HepG2 (cell line): ENCODE measurements around the gene SYT7. TPM values are rescaled to one million over a fixed set of nuclear protein-coding genes. Genes with fewer than 3 reads are reported as not detected.

Source experiments
- ATAC-seq: fragments of 200-7000 bp; cut with Tn5 transposase; 3 replicates; pipeline ENCODE4 v1.9.1; 2020; ENCODE audit warnings: mild to moderate bottlenecking, moderate library complexity
- BruUV-seq: library from RNA; stranded (reverse); fragments of 400-500 nt; replicated peaks from 2 replicates; lab custom pipeline; 2021; lab: Mats Ljungman, UMichigan
- CTCF ChIA-PET: fragments of 300-600 bp; formaldehyde crosslinking; extraction: SDS; loops from one replicate; lab custom pipeline; 2021; ENCODE audit warnings: low total read pairs, inconsistent platforms, low intra/inter-chr PET ratio; lab: Yijun Ruan, JAX
- POLR2A ChIA-PET: fragments of 350-600 bp; sonication (Branson Sonifier 250); formaldehyde crosslinking; loops from one replicate; lab custom pipeline; 2020; ENCODE audit warnings: antibody characterized with exemption, inconsistent platforms; lab: Yijun Ruan, JAX
- DNase-seq: peaks from one replicate; pipeline ENCODE4 v3.0.0-alpha.2; 2015; ENCODE audit warnings: low spot score
- FAIRE-seq: peaks from 3 replicates; lab custom pipeline; 2011; peaks lifted over from hg19 to GRCh38; lab: Jason Lieb, UNC
- H2AFZ ChIP-seq: one replicate; pipeline ENCODE4 v1.6.1; 2011; ENCODE audit warnings: low read length, inconsistent platforms
- H3K27ac ChIP-seq: fragments of 300-600 bp; 3 replicates; pipeline ENCODE4 v1.8.0; 2011; ENCODE audit warnings: mixed run types, mild to moderate bottlenecking, mixed read lengths, low read length, inconsistent platforms; ENCODE audit not compliant: insufficient read depth; ENCODE audit errors: extremely low read length
- H3K27me3 ChIP-seq, 2 experiments: fragments of 200-600 bp in 1 of 2; 2 replicates in 1 of 2; 3 replicates in 1 of 2; pipeline versions ENCODE4 v1.6.0 to v1.8.0; 2011; ENCODE audit warnings: low read length in 2 of 2, mild to moderate bottlenecking in 2 of 2, moderate library complexity in 2 of 2, inconsistent platforms in 1 of 2; ENCODE audit not compliant: insufficient read depth in 2 of 2, control insufficient read depth in 1 of 2
- H3K36me3 ChIP-seq, 2 experiments: fragments of 200-600 bp in 1 of 2; replicated peaks in 1 of 2; 2 replicates in 1 of 2; 3 replicates in 1 of 2; pipeline versions ENCODE4 v1.5.1 to v1.8.0; 2011; ENCODE audit warnings: low read length in 2 of 2, inconsistent platforms in 1 of 2; ENCODE audit not compliant: insufficient read depth in 2 of 2, control insufficient read depth in 1 of 2
- H3K4me1 ChIP-seq: 2 replicates; pipeline ENCODE4 v1.5.1; 2012; ENCODE audit warnings: low read length, inconsistent platforms; ENCODE audit not compliant: insufficient read depth
- H3K4me2 ChIP-seq: 2 replicates; pipeline ENCODE4 v1.6.0; 2011; ENCODE audit warnings: low read depth, low read length, inconsistent platforms
- H3K4me3 ChIP-seq, 3 experiments: fragments of 200-600 bp in 1 of 3; sonication (generic), shearing (Covaris generic) in 1 of 3; replicated peaks in 1 of 3; 2 replicates each; pipeline ENCODE4 v1.5.1; 2011 to 2016; ENCODE audit warnings: low read length in 3 of 3, inconsistent platforms in 2 of 3, low read depth in 2 of 3, mild to moderate bottlenecking in 2 of 3, control low read depth in 1 of 3, mixed read lengths in 1 of 3; ENCODE audit not compliant: insufficient read depth in 1 of 3
- H3K79me2 ChIP-seq: one replicate; pipeline ENCODE4 v1.6.1; 2011; ENCODE audit warnings: low read length, inconsistent platforms; ENCODE audit not compliant: insufficient read depth
- H3K9ac ChIP-seq: 2 replicates; pipeline ENCODE4 v1.6.0; 2011; ENCODE audit warnings: mild to moderate bottlenecking, low read depth, low read length, inconsistent platforms; ENCODE audit not compliant: insufficient read depth
- H3K9me3 ChIP-seq: 2 replicates; pipeline ENCODE4 v1.5.1; 2012; ENCODE audit warnings: mild to moderate bottlenecking, low read length
- H4K20me1 ChIP-seq: 2 replicates; pipeline ENCODE4 v1.6.0; 2011; ENCODE audit warnings: inconsistent platforms, mild to moderate bottlenecking, low read length, moderate library complexity; ENCODE audit not compliant: insufficient read depth
- CREB1 ChIP-seq, 2 experiments: fragments of 450-650 bp in 1 of 2; IDR thresholded peaks; 2 replicates each; pipeline ENCODE4 v1.6.1; 2016 to 2017; ENCODE audit warnings: control low read depth in 1 of 2, mild to moderate bottlenecking in 1 of 2, missing compliant biosample characterization in 1 of 2, missing genetic modification characterization in 1 of 2
- SRSF1 ChIP-seq: fragments of 200-400 bp; formaldehyde crosslinking; optimal IDR thresholded peaks from 2 replicates; pipeline ENCODE3; 2017; ENCODE audit warnings: mild to moderate bottlenecking, low read depth, low read length, moderate library complexity
- ZMYM4 ChIP-seq: sonication (generic); formaldehyde crosslinking; IDR thresholded peaks from 2 replicates; pipeline ENCODE4 v1.8.1; 2023; ENCODE audit warnings: mild to moderate bottlenecking, missing genetic modification reagents
- ZNF207 ChIP-seq: fragments of 450-650 bp; IDR thresholded peaks from 2 replicates; pipeline ENCODE4 v1.6.1; 2016; ENCODE audit warnings: antibody characterized with exemption, borderline replicate concordance
- WGBS: methylation state at CpG from one replicate; pipeline ENCODE4 v1.1.6; 2017; ENCODE audit warnings: low lambda C conversion rate; 5-methylcytosine and 5-hydroxymethylcytosine counted together
- in situ Hi-C: cut with HindIII; loops from 2 replicates; pipeline ENCODE4 v1.10.0; 2017; ENCODE audit warnings: low pct_unique_long_range_greater_than_20kb; ENCODE audit not compliant: extremely low pct_ligation_motif_present
- intact Hi-C: fragments of 100-400 bp; cut with micrococcal nuclease; formaldehyde crosslinking; loops from one replicate; pipeline ENCODE4 v1.10.0; 2022; ENCODE audit not compliant: unreplicated experiment
- polyA plus RNA-seq, 8 experiments: library from polyadenylated mRNA; depleted of rRNA in 3 of 8; stranded (reverse) in 7 of 8; unstranded in 1 of 8; fragments of >200 nt; fragmentation: Illumina TruSeq in 4 of 8; extraction: Trizol in 4 of 8; gene quantifications; 2 replicates each; pipeline versions ENCODE4 v1.2.1 to v1.2.3, GENCODE V29; 2011 to 2016; ENCODE audit warnings: low read depth in 4 of 8, missing spikeins in 1 of 8, mixed read lengths in 1 of 8; ENCODE audit not compliant: insufficient read depth in 1 of 8
- total RNA-seq, 5 experiments: library from RNA; depleted of rRNA; stranded (reverse); fragments of >200 nt; fragmentation: Illumina TruSeq; extraction: Trizol; gene quantifications; 2 replicates each; pipeline ENCODE4 v1.2.3, GENCODE V29; 2016; ENCODE audit warnings: low read depth in 1 of 5
- TF ChIP-seq, protein P1 (sequence below): fragments of 450-650 bp; IDR thresholded peaks from 2 replicates; pipeline ENCODE4 v1.6.1; 2016
- TF ChIP-seq, protein P2 (sequence below): sonication (generic); formaldehyde crosslinking; IDR thresholded peaks from 2 replicates; pipeline ENCODE4 v1.4.0; 2020; ENCODE audit warnings: missing genetic modification reagents, borderline replicate concordance

Gene SYT7
- total and polyA plus RNA-seq, 2 of the 13 experiments (the other 11 are each of a cell fraction or from before 2014, with no cell fraction given), result 1.4 to 4.4 TPM

DNA sequence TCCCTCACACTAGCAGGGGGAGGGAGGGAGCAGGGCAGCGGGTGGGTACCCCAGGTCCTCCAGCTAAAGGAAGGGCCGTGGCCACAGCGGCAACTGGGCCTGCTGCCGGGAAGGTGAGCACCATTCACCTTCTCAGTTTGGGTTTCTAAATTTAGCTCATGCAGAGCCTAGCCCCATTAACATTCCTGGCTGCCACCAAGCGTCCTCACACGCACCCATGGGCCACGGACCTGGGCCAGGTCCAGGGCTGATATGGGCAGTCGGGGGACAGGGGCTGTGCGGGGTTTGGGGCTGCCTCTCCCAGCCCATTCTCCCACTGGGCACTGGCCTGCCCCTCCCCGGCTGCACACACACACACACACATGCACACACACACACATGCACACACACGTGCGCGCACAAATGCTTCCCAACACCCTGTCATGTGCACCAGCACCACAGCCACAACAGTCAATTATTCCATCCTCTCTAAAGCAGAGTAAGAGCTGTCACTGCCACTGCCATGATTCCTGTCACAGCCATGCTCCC, 28.7 kb downstream of the SYT7 start:
- Histone ChIP-seq H2AFZ (no peak overlapping the region), H3K4me1 (0 out of 2 replicates have a peak, but pooled peaks cover 7% of the 10 kb centered on the region), H3K9me3 (no peaks in the 10 kb centered on the region), H3K9ac (no peak overlapping the region), H3K36me3 (no peaks in the 10 kb centered on the region), H3K27ac (no peak overlapping the region), H3K4me2 (no peak overlapping the region), H3K27me3 (peaks cover 0 to 1% of the 10 kb centered on the region in 2 experiments; a peak in 1 of 5 replicates), H3K4me3 (no peak overlapping the region), H4K20me1 (no peaks in the 10 kb centered on the region), H3K79me2 (no peaks in the 10 kb centered on the region)
- POLR2A ChIA-PET, result no interaction called here
- no peak for DNase-seq
- CTCF ChIA-PET, result no interaction called here
- intact Hi-C loops (no loop called here), in situ Hi-C loops (no loop called here)
- no peak for TF ChIP-seq SRSF1
- TF ChIP-seq, protein P1, sequence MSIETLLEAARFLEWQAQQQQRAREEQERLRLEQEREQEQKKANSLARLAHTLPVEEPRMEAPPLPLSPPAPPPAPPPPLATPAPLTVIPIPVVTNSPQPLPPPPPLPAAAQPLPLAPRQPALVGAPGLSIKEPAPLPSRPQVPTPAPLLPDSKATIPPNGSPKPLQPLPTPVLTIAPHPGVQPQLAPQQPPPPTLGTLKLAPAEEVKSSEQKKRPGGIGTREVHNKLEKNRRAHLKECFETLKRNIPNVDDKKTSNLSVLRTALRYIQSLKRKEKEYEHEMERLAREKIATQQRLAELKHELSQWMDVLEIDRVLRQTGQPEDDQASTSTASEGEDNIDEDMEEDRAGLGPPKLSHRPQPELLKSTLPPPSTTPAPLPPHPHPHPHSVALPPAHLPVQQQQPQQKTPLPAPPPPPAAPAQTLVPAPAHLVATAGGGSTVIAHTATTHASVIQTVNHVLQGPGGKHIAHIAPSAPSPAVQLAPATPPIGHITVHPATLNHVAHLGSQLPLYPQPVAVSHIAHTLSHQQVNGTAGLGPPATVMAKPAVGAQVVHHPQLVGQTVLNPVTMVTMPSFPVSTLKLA, result peak; percentile 28; the same call in 1 of the 2 replicates
- FAIRE-seq, result no peak
- no TSS peak for BruUV-seq
- no peak for ATAC-seq
- WGBS, result 100% methylated on average over 3 of the region's 13 CpGs

DNA sequence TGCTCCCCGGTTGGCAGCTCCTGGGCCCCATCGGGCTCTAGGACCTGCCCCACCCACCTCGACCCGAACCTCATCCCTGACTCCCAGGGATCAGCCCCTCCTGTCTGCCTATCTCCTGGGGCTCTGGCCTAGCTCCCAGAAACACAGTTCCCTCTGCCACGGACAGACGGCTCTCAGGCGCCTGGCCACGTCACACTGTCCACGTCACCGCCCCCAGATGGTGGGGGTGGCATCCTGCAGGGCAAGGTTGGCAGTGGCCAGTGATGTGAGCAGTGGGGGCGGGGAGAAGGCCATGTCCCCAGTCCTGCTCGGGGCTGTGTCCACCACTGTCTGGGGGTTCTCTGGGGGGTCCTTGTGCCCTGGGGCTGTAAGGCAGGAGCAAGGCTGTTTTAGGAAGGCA, 29.2 kb downstream of the SYT7 start:
- H3K9me3 ChIP-seq, result no peaks in the 10 kb centered on the region
- H3K27me3 ChIP-seq, result peaks cover 0 to 1% of the 10 kb centered on the region in 2 experiments; a peak in 1 of 5 replicates
- H3K9ac ChIP-seq, result no peak overlapping the region
- no peak overlapping the region for H2AFZ ChIP-seq
- H3K36me3 ChIP-seq, result no peaks in the 10 kb centered on the region
- no peaks in the 10 kb centered on the region for H3K79me2 ChIP-seq
- 39% methylated on average over 5 of the region's 12 CpGs for WGBS
- in situ Hi-C loops (no loop called here), intact Hi-C loops (no loop called here)
- FAIRE-seq, result no peak
- no peak overlapping the region for H3K4me3 ChIP-seq
- ChIA-PET CTCF (no interaction called here), POLR2A (no interaction called here)
- H3K27ac ChIP-seq, result no peak overlapping the region
- no peaks in the 10 kb centered on the region for H4K20me1 ChIP-seq
- BruUV-seq, result no TSS peak
- no peak for ATAC-seq
- DNase-seq, result no peak
- H3K4me1 ChIP-seq, result 0 out of 2 replicates have a peak, but pooled peaks cover 7% of the 10 kb centered on the region
- TF ChIP-seq, protein P2, sequence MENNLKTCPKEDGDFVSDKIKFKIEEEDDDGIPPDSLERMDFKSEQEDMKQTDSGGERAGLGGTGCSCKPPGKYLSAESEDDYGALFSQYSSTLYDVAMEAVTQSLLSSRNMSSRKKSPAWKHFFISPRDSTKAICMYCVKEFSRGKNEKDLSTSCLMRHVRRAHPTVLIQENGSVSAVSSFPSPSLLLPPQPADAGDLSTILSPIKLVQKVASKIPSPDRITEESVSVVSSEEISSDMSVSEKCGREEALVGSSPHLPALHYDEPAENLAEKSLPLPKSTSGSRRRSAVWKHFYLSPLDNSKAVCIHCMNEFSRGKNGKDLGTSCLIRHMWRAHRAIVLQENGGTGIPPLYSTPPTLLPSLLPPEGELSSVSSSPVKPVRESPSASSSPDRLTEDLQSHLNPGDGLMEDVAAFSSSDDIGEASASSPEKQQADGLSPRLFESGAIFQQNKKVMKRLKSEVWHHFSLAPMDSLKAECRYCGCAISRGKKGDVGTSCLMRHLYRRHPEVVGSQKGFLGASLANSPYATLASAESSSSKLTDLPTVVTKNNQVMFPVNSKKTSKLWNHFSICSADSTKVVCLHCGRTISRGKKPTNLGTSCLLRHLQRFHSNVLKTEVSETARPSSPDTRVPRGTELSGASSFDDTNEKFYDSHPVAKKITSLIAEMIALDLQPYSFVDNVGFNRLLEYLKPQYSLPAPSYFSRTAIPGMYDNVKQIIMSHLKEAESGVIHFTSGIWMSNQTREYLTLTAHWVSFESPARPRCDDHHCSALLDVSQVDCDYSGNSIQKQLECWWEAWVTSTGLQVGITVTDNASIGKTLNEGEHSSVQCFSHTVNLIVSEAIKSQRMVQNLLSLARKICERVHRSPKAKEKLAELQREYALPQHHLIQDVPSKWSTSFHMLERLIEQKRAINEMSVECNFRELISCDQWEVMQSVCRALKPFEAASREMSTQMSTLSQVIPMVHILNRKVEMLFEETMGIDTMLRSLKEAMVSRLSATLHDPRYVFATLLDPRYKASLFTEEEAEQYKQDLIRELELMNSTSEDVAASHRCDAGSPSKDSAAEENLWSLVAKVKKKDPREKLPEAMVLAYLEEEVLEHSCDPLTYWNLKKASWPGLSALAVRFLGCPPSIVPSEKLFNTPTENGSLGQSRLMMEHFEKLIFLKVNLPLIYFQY, result no peak
- TF ChIP-seq ZMYM4 (CRISPR knock-in tag) (no peak), ZNF207 (no peak), CREB1 (IDR thresholded peaks at IDR 0.05) (peak; percentile 73), CREB1 (CRISPR knock-in tag; IDR thresholded peaks at IDR 0.05) (no peak)
- TF ChIP-seq, all 625 proteins: peak for 1
- no peak overlapping the region for H3K4me2 ChIP-seq
